CD8-positive, alpha-beta memory T cell (primary cell): Measurements from ENCODE around the gene SNRK. TPM values are rescaled to one million over a fixed set of nuclear protein-coding genes. Genes with fewer than 3 reads are reported as not detected.
A peak's percentile ranks its signal among the peaks of the same experiment; 100 is the strongest.

Experiments used
- CTCF ChIA-PET: fragments of 350-600 bp; sonication (Branson Sonifier 250); formaldehyde crosslinking; loops from one replicate; lab custom pipeline; 2021; ENCODE audit warnings: antibody characterized with exemption; lab: Charles Lee
- POLR2A ChIA-PET: fragments of 350-600 bp; sonication (Branson Sonifier 250); formaldehyde crosslinking; loops from one replicate; lab custom pipeline; 2021; ENCODE audit warnings: antibody characterized with exemption; lab: Charles Lee
- DNase-seq, 5 donors: peaks; one replicate each; pipeline versions ENCODE4 v3.0.0 to v3.0.0-alpha.2; 2020 to 2022; ENCODE audit warnings: mixed read lengths in 1 of 5
- H3K27ac ChIP-seq: one replicate; pipeline ENCODE4 v1.7.0; 2013; ENCODE audit warnings: low read depth, mild to moderate bottlenecking, low read length, moderate library complexity
- H3K27me3 ChIP-seq: 2 replicates; pipeline ENCODE4 v1.7.0; 2013; ENCODE audit warnings: low read length, mild to moderate bottlenecking; ENCODE audit not compliant: insufficient read depth, poor library complexity, severe bottlenecking
- H3K36me3 ChIP-seq: 2 replicates; pipeline ENCODE4 v1.7.0; 2013; ENCODE audit warnings: mild to moderate bottlenecking, low read length, moderate library complexity; ENCODE audit not compliant: insufficient read depth
- H3K4me1 ChIP-seq: 2 replicates; pipeline ENCODE4 v1.7.0; 2013; ENCODE audit warnings: mild to moderate bottlenecking, low read length, moderate library complexity; ENCODE audit not compliant: insufficient read depth
- H3K4me3 ChIP-seq: 2 replicates; pipeline ENCODE4 v1.7.0; 2013; ENCODE audit warnings: mild to moderate bottlenecking, low read length
- H3K9me3 ChIP-seq: 2 replicates; pipeline ENCODE4 v1.7.0; 2013; ENCODE audit warnings: mild to moderate bottlenecking, low read length
- H3K27ac Mint-ChIP-seq, 8 donors: one replicate each; pipeline ENCODE4 v1.8.0; 2020 to 2021; ENCODE audit warnings: mixed read lengths in 8 of 8, mild to moderate bottlenecking in 6 of 8, inconsistent platforms in 3 of 8, moderate library complexity in 3 of 8
- H3K27me3 Mint-ChIP-seq, 2 donors: one replicate each; pipeline ENCODE4 v1.8.0; 2020 to 2021; ENCODE audit warnings: mixed read lengths in 2 of 2, mild to moderate bottlenecking in 1 of 2, moderate library complexity in 1 of 2
- H3K36me3 Mint-ChIP-seq, 3 donors: one replicate each; pipeline ENCODE4 v1.8.0; 2020 to 2021; ENCODE audit warnings: mixed read lengths in 3 of 3, inconsistent platforms in 1 of 3, mild to moderate bottlenecking in 1 of 3
- H3K4me1 Mint-ChIP-seq, 3 donors: one replicate each; pipeline ENCODE4 v1.8.0; 2020 to 2021; ENCODE audit warnings: mixed read lengths in 3 of 3, inconsistent platforms in 1 of 3, mild to moderate bottlenecking in 1 of 3
- H3K4me3 Mint-ChIP-seq, 7 donors: one replicate each; pipeline ENCODE4 v1.8.0; 2020 to 2021; ENCODE audit warnings: mixed read lengths in 7 of 7, mild to moderate bottlenecking in 6 of 7, moderate library complexity in 4 of 7, inconsistent platforms in 2 of 7
- H3K9me3 Mint-ChIP-seq, 5 donors: one replicate each; pipeline ENCODE4 v1.8.0; 2020 to 2022; ENCODE audit warnings: mixed read lengths in 5 of 5, mild to moderate bottlenecking in 3 of 5, moderate library complexity in 2 of 5, inconsistent platforms in 1 of 5
- polyA plus RNA-seq: library from polyadenylated mRNA; unstranded; fragments of 300-500 nt; fragmentation: Illumina TruSeq; gene quantifications from one replicate; pipeline ENCODE4 v1.2.3, GENCODE V29; 2021
- total RNA-seq, 2 experiments: library from RNA; stranded (reverse); gene quantifications; one replicate each; pipeline ENCODE4 v1.2.3, GENCODE V29; 2021

The SNRK gene
- total and polyA plus RNA-seq, 3 experiments from 2014 or later: 34.2 to 55.1 (median 35.9) TPM

DNA sequence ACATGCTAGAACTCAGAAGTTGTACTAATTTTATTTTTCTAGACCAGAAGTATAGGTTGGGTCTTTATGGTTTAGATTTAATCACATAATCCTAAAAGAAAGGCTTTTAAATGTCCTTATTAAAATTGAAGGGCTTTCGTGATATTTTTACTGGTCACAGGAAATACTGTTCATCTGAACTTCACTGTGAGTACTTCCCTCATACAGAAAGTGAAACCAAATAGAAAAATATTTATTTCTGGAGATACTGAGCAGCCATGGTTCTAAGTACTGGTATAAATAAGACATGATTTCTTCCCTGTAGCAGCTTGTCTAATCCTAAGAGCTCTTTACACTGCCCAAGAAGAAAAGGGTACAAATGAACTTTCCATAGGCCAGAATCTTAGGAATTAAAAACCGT lies 2.0 kb downstream of the SNRK start:
- POLR2A ChIA-PET: interaction anchor here (0.8 to 0.9 kb wide), 2 partner anchors 8 to 217 kb away, joined by 4 read pairs; no protein-coding TSS in a partner anchor
- Mint-ChIP-seq H3K27me3 (peaks cover 0 to 1% of the 10 kb centered on the region in 2 donors), H3K9me3 (no peaks in the 10 kb centered on the region), H3K36me3 (peaks cover 6 to 58% (median 19%) of the 10 kb centered on the region in 3 donors), H3K4me1 (peaks cover 52 to 58% (median 57%) of the 10 kb centered on the region in 3 donors), H3K4me3 (peak overlapping the region; percentile 92 to 100 (median 97)), H3K27ac (peak overlapping the region; percentile 73 to 99 (median 98))
- Histone ChIP-seq H3K4me1 (peaks cover 53% of the 10 kb centered on the region), H3K36me3 (no peaks in the 10 kb centered on the region), H3K4me3 (peak overlapping the region; percentile 94), H3K27ac (peak overlapping the region; percentile 82), H3K9me3 (no peaks in the 10 kb centered on the region), H3K27me3 (no peaks in the 10 kb centered on the region)
- CTCF ChIA-PET: interaction anchor here (1.4 to 1.6 kb wide), 2 partner anchors 58 to 126 kb away, joined by 4 to 6 read pairs; no protein-coding TSS in a partner anchor
- DNase-seq: peak in 2 of 5 donors; percentile 35 to 41

DNA sequence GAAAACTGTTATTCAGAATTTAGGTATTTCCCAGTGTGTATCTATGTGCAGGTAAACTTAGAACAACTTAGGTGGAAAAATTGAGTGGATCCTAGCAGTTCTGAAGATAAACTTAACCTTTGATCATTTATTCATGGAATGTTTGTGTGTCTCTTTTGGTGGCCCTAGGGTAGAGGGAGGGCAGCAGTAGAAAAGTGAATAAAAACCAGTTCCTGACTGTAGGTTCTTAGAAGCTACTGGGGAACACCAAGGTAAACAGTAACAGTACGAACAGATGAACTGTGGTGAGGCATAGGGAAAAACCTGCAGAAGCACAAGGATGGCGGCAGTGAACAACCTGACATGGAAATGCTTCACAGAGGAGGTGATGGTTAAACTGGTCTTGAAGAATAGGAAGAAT lies 2.5 kb downstream of the SNRK start:
- no peak for DNase-seq
- Histone ChIP-seq H3K36me3 (no peaks in the 10 kb centered on the region), H3K9me3 (no peaks in the 10 kb centered on the region), H3K4me3 (peak overlapping the region; percentile 94), H3K27ac (peak overlapping the region; percentile 82), H3K4me1 (peaks cover 58% of the 10 kb centered on the region), H3K27me3 (no peaks in the 10 kb centered on the region)
- CTCF ChIA-PET: interaction anchor here (1.1 to 1.6 kb wide), 3 partner anchors 58 to 126 kb away, joined by 3 to 6 read pairs (median 4); no protein-coding TSS in a partner anchor
- no peaks in the 10 kb centered on the region for H3K9me3 Mint-ChIP-seq
- H3K27me3 Mint-ChIP-seq: peaks cover 0 to 1% of the 10 kb centered on the region in 2 donors
- peaks cover 55 to 63% (median 62%) of the 10 kb centered on the region in 3 donors for H3K4me1 Mint-ChIP-seq
- H3K27ac Mint-ChIP-seq: peak overlapping the region; percentile 73 to 99 (median 98)
- peaks cover 6 to 58% (median 19%) of the 10 kb centered on the region in 3 donors for H3K36me3 Mint-ChIP-seq
- peak overlapping the region; percentile 92 to 100 (median 97) for H3K4me3 Mint-ChIP-seq
- POLR2A ChIA-PET: interaction anchor here (0.6 to 0.9 kb wide), 3 partner anchors 8 to 217 kb away, joined by 3 to 4 read pairs (median 4); no protein-coding TSS in a partner anchor

DNA sequence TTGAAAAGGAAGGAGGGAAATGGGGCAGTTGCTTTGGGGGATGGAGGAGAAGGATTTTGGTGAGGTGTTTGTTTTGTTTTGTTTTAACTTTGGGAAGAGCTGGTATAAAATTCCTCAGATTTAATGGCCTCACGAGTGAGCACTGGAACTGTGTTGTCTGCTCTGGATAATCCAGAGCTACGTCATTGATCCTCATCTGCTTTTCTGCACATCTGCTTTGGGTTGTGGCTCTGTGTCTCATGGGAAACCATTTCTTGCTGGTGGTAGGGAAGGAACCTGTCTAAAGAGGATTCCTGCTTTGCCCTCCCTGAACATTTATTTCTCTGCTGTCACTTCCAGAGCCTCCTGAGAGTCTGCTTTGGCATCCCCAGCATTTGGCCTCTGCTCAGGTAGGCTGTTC lies 3.1 kb downstream of the SNRK start:
- Histone ChIP-seq H3K27ac (no peak overlapping the region), H3K27me3 (no peaks in the 10 kb centered on the region), H3K4me1 (peaks cover 63% of the 10 kb centered on the region), H3K36me3 (no peaks in the 10 kb centered on the region), H3K4me3 (peak overlapping the region; percentile 94), H3K9me3 (no peaks in the 10 kb centered on the region)
- POLR2A ChIA-PET: interaction anchor here (0.6 to 1.3 kb wide), 2 partner anchors 48 to 126 kb away, joined by 3 to 4 read pairs; no protein-coding TSS in a partner anchor
- H3K27ac Mint-ChIP-seq: peak overlapping the region; percentile 73 to 99 (median 98)
- DNase-seq: no peak
- peak overlapping the region; percentile 92 to 100 (median 97) for H3K4me3 Mint-ChIP-seq
- H3K36me3 Mint-ChIP-seq: peaks cover 6 to 61% (median 19%) of the 10 kb centered on the region in 3 donors
- CTCF ChIA-PET: interaction anchor here (1.1 to 1.6 kb wide), 4 partner anchors 57 to 127 kb away, joined by 3 to 6 read pairs (median 4); no protein-coding TSS in a partner anchor
- peaks cover 0 to 1% of the 10 kb centered on the region in 2 donors for H3K27me3 Mint-ChIP-seq
- H3K9me3 Mint-ChIP-seq: no peaks in the 10 kb centered on the region
- peaks cover 60 to 69% (median 67%) of the 10 kb centered on the region in 3 donors for H3K4me1 Mint-ChIP-seq

DNA sequence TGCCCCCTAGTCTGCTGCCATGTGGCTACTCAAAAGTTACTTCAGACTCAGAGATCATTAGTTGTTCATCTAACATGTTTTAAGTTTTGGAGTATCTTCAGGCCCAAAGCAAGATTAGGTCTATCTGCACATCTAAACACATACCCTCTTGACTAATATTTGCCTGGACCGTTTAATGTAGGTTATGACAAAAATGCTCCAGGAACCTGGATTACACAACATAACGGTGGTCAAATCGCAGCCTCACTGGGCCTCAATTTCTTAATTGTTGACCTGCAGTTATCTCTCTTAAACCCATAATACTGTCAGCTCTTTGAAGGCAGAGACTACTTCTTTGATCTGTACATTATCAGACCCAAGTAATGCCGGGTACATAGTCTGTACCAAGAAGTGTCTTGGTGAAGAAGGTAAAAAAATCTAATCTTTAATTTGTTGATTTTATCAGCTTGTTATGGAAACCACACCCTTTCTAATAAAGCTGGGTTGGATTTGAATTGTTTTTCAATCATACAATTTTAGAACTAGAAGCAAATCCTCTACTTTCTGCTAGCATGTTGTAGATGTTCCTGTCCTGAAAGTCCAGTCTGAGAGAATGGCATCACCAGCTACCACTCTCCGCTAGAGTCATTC lies 3.6 kb downstream of the SNRK start:
- Histone ChIP-seq H3K27me3 (no peaks in the 10 kb centered on the region), H3K27ac (no peak overlapping the region), H3K9me3 (no peaks in the 10 kb centered on the region), H3K4me3 (peak overlapping the region; percentile 94), H3K4me1 (peaks cover 69% of the 10 kb centered on the region), H3K36me3 (no peaks in the 10 kb centered on the region)
- Mint-ChIP-seq H3K9me3 (no peaks in the 10 kb centered on the region), H3K4me3 (peak overlapping the region; percentile 92 to 100 (median 97)), H3K27ac (peak overlapping the region; percentile 90 to 99 (median 98)), H3K4me1 (peaks cover 65 to 74% (median 73%) of the 10 kb centered on the region in 3 donors), H3K27me3 (peaks cover 0 to 1% of the 10 kb centered on the region in 2 donors), H3K36me3 (peaks cover 6 to 61% (median 19%) of the 10 kb centered on the region in 3 donors)
- CTCF ChIA-PET: interaction anchor here (1.1 to 1.6 kb wide), 3 partner anchors 88 to 127 kb away, joined by 3 to 6 read pairs (median 5); no protein-coding TSS in a partner anchor
- POLR2A ChIA-PET: interaction anchor here (1.0 to 1.3 kb wide), 3 partner anchors 47 to 128 kb away, joined by 3 to 4 read pairs (median 3); no protein-coding TSS in a partner anchor
- DNase-seq: no peak

DNA sequence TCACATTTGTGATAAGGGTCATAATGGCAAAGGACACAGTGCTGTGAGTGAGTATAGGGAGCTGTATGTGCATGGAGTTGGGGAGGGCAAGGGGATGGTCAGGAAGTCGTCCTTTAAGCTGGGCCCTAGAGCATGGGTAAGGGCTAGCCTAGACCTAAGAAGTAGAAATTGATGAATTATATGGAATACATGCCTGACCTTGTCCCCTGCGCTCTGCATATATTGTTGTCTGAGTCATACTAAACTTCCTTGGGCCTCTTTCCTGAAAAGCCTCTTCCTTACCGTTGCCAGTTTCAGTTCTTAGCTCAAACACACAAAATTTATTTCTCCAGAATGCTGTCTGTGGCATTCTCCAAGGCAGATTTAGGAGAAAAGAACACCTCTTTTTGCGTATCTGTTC lies 4.6 kb downstream of the SNRK start:
- Histone ChIP-seq H3K9me3 (no peaks in the 10 kb centered on the region), H3K36me3 (no peaks in the 10 kb centered on the region), H3K27me3 (no peaks in the 10 kb centered on the region), H3K4me1 (peaks cover 73% of the 10 kb centered on the region), H3K4me3 (peak overlapping the region; percentile 94), H3K27ac (no peak overlapping the region)
- H3K9me3 Mint-ChIP-seq: no peaks in the 10 kb centered on the region
- ChIA-PET CTCF (interaction anchor here (1.6 kb wide), 1 partner anchor 87 kb away, joined by 5 read pairs; no protein-coding TSS in a partner anchor), POLR2A (interaction anchor here (1.0 to 1.3 kb wide), 3 partner anchors 46 to 129 kb away, joined by 3 to 4 read pairs (median 3); no protein-coding TSS in a partner anchor)
- H3K36me3 Mint-ChIP-seq: peaks cover 6 to 63% (median 19%) of the 10 kb centered on the region in 3 donors
- peaks cover 0 to 1% of the 10 kb centered on the region in 2 donors for H3K27me3 Mint-ChIP-seq
- peak overlapping the region; percentile 92 to 100 (median 97) for H3K4me3 Mint-ChIP-seq
- peaks cover 72 to 81% (median 79%) of the 10 kb centered on the region in 3 donors for H3K4me1 Mint-ChIP-seq
- H3K27ac Mint-ChIP-seq: peak overlapping the region; percentile 47 to 99 (median 97)
- DNase-seq: no peak

DNA sequence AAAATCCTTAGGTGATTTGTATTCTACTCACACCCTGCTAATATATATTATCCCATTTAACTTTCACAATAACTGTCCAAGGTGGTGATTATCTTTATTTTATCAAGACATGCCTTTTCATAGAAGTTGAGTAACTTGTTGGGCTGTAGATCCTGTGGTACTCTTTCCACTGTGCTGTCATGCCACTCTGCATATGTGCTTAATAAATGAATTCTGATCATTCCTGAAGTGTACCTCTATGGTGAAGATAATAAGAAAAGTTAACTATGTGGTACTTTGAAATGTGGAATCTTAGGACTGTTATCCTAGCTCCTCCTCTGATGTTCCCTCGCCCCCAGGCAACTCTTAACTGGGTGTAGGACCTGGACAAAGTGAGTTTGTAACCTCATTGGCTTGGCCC lies 5.2 kb downstream of the SNRK start:
- peaks cover 6 to 61% (median 19%) of the 10 kb centered on the region in 3 donors for H3K36me3 Mint-ChIP-seq
- DNase-seq: no peak
- Histone ChIP-seq H3K36me3 (no peaks in the 10 kb centered on the region), H3K4me1 (peaks cover 75% of the 10 kb centered on the region), H3K27ac (no peak overlapping the region), H3K27me3 (no peaks in the 10 kb centered on the region), H3K9me3 (no peaks in the 10 kb centered on the region), H3K4me3 (peak overlapping the region; percentile 94)
- peaks cover 76 to 84% (median 82%) of the 10 kb centered on the region in 3 donors for H3K4me1 Mint-ChIP-seq
- H3K27ac Mint-ChIP-seq: peak overlapping the region; percentile 47 to 99 (median 97)
- ChIA-PET POLR2A (no interaction called here), CTCF (no interaction called here)
- no peaks in the 10 kb centered on the region for H3K27me3 Mint-ChIP-seq
- peak overlapping the region; percentile 90 to 100 (median 96) for H3K4me3 Mint-ChIP-seq
- no peaks in the 10 kb centered on the region for H3K9me3 Mint-ChIP-seq

DNA sequence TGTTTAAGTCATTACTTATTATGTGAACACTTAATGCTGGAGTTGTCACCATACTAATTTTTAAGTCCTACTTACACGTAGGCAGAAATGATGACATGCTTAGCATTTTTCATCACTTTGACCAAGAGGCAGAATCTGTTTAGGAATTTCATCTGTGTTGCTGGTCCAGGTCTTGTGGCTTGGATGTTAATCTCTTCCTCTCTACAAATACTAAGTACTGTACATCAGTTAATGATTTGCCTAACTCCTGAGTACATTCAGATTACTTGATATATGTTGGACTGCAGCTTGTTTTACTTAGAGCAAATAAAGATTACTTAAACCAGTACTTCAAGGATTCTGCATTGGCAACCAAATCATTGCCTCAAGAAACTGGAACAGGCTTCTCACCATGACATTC lies 8.6 kb downstream of the SNRK start:
- DNase-seq: no peak
- CTCF ChIA-PET: interaction anchor here (0.6 to 5.3 kb wide), 6 partner anchors 32 to 133 kb away, joined by 3 to 21 read pairs (median 4); no protein-coding TSS in a partner anchor
- H3K36me3 Mint-ChIP-seq: peaks cover 0 to 52% (median 15%) of the 10 kb centered on the region in 3 donors
- Histone ChIP-seq H3K4me1 (peaks cover 86% of the 10 kb centered on the region), H3K27ac (peak overlapping the region; percentile 21), H3K27me3 (no peaks in the 10 kb centered on the region), H3K36me3 (no peaks in the 10 kb centered on the region), H3K9me3 (no peaks in the 10 kb centered on the region), H3K4me3 (peak overlapping the region; percentile 3)
- H3K4me3 Mint-ChIP-seq: peak overlapping the region in 6 of 7 donors; percentile 7 to 65 (median 59)
- H3K4me1 Mint-ChIP-seq: peaks cover 91 to 100% (median 99%) of the 10 kb centered on the region in 3 donors
- H3K27me3 Mint-ChIP-seq: no peaks in the 10 kb centered on the region
- H3K27ac Mint-ChIP-seq: peak overlapping the region; percentile 72 to 97 (median 94)
- POLR2A ChIA-PET: interaction anchor here (0.6 to 5.0 kb wide), 5 partner anchors 8 to 173 kb away, joined by 5 to 29 read pairs (median 11); partner anchors contain the start of gene SNRK
- no peaks in the 10 kb centered on the region for H3K9me3 Mint-ChIP-seq
